GM21737 (cell line): ENCODE measurements around the gene SSBP3.
"Not testable (repeated sequence)": the region's sequence is repeated elsewhere in the genome, so short reads cannot be mapped to it uniquely, and the experiment has no call there.

Source experiments
- ATAC-seq: cut with Tn5 transposase; IDR thresholded peaks from one replicate; pipeline ENCODE4 v1.9.1; 2021; ENCODE audit warnings: mild to moderate bottlenecking, moderate library complexity; ENCODE audit not compliant: unreplicated experiment

SSBP3 gene

DNA sequence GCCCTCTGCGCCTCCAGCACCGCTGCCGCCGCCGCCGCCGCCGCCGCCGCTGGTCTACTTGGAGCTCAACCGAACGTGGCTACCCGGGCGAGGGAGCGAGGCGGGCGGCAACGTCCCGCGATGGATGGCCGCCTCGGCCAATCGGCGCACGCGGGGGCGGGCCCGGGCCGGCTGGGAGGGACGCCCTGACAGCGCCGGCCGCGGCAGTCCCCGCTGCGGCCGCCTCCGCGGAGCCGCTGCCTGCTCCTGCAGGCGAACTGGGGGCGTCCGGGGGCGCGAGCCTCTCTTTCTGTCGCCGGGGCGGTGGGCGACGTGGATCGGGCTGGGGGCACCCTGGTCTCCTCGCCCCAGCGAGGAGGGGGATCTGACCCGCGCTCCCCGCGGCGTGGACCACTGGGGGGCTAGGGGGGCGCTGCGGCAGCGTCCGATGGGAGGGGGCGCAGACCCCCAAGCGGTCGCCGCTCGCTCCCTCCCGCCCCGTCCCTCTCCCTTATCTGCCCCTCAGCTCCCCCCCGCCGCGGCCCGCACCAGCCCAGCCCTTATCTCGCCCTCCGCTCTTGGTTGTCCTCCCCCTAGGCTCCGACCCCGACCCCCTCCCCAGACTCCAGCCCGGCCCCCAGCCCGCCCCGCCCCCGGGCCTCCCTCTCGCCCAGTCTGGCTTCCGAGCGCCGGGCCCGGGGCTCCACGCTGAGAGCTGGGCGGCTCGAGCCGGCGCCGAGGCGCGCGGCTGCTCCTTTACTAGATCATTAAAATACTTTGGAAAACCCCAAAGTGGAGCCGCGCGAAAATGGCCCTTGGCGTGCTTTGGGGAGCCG is at the start of gene SSBP3:
TSS of gene SSBP3 (minus strand) at position 56 of the 815 bp plus-strand sequence.
- peak; percentile 78 for ATAC-seq

- no peak for ATAC-seq
Measured at GRCh38 chr1:54453509-54453908, 47.3 kb upstream of the SSBP3 start.

GRCh38 chr1:54453022-54453421 is 46.8 kb upstream of the SSBP3 start:
- ATAC-seq: no peak

GRCh38 chr1:54449431-54449830 is 43.2 kb upstream of the SSBP3 start:
- not testable (repeated sequence) for ATAC-seq

DNA sequence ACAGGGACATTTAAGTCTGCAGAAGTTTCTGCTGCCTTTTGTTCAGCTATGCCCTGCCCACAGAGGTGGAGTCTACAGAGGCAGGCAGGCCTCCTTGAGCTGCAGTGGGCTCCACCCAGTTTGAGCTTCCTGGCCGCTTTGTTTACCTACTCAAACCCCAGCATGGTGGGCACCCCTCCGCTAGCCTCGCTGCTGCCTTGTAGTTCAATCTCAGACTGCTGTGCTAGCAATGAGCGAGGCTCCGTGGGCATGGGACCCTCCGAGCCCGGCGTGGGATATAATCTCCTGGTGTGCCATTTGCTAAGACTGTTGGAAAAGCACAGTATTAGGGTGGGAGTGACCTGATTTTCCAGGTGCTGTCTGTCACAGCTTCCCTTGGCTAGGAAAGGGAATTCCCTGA is 42.6 kb upstream of the SSBP3 start:
- ATAC-seq: not testable (repeated sequence)

GRCh38 chr1:54447081-54447480 is 40.9 kb upstream of the SSBP3 start:
- not testable (repeated sequence) for ATAC-seq

DNA sequence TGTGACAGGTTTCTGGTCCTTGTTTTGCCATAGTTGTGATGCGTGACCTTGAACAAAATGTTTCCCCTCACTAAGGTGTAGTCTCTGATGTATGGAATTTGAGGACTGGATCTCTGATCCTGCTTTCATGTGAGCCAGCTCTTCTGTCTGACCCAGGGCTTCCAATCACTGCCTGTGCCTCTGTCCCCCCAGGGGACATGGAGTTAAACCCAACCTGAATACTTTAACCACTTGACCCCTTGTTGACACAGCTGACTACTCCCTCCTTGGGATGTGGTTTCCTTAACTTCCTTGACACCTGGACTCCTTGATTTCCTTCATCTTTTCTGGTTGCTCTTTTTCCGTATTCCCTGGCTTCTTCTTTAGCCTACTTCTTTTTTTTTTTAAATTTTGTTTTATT is 36.0 kb upstream of the SSBP3 start:
- no peak for ATAC-seq

DNA sequence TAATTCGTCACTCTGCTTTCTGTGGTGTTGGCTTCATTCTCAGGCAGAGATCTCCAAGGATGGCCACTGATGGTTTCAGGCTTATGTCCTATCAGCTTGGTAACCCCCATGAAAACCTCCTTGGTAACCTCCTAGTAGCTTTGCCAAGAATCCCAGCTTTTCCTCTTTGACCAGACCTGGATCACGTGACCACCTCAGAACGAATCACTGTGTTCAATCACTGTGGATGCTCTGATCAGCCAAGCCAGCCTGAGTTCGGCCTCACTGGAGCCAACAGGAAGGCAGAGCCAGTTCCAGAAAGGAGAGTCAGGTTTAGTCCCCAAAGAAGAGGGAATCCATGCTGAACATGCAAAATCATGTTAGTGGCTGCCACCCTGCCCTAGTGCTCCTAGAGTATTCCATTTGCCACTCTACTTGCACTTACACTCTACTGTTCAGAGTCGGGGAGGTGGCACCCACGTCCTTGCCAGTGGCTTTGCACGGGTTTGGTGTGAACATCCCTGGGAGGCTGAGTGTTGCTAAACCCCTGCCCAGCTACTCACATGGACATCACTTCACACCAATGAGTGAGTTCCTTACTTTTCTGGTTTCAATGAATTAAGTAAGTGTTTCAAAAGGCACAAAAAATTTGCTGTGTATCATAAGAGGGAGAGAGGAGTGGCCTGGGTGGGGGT is 33.5 kb upstream of the SSBP3 start:
- ATAC-seq: no peak

GRCh38 chr1:54437783-54438182 is 31.6 kb upstream of the SSBP3 start:
- ATAC-seq: no peak

DNA sequence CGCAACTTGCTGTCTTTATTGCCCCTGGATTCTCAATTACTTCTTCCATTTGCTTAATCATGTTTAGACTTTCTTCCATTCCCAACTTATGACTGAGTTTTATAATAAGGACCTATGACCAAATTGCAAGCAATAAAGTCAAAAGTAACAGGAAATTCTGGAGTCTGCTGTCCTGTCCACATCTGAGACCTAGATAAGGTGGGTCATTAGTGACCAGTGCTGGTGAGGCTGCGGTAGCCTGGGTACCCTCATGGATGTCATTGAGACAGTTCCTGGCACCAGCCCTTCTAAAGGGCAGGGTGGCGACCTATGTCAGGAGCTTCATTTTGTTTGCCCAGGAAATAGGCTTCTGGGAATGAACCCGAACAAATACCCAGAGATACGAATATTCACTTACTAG is 30.6 kb upstream of the SSBP3 start:
- ATAC-seq: no peak

DNA sequence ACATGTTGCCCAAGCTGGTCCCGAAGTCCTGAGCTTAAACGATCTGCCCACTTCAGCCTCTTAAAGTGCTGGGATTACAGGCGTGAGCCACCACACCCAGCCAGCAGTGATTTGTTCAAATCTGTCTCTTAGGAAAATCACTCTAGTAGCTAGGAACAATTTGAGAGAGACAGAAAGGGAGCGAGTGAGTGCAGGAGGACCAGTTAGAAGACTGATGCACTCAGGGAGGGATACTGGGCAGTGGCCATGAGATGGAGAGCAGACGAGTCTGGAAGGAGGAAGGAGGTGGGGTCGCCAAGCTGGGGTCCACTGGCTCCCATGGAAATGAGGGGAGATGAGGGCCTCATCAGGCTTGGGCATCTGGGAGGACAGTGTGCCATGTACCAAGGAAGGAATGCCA is 23.6 kb upstream of the SSBP3 start:
- ATAC-seq: no peak

DNA sequence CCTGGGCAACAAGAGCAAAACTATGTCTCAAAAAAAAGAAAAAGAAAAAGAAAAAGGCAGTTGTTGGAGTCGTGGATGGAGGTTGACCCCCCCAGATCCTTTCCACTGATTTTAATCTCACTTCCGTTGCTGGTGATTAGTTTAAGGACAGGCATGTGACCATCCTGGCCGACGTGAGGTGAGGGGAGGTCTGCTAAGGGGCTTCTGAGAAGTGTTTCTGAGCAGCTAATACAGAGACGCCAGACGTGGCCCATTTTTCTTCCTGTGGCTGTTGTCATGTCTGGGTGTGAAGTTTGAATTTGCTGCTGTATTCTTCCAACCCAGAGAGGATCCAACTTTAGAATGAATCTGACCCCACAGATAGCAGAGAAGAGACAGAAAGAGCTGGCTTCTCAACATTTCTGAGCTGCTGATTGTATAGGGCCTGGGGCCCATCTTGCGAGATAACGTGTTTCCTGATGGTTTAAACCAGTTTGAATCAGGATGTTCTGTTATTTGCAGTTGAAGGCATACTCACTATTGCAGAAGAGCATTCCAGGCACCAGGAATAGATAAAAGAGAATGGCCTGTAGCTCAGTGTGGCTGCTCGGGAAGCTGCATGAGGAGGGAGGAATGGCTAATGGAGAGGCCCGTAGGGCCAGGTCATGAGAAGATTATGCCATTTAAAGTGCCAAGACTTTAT is 22.8 kb upstream of the SSBP3 start:
- ATAC-seq: no peak

DNA sequence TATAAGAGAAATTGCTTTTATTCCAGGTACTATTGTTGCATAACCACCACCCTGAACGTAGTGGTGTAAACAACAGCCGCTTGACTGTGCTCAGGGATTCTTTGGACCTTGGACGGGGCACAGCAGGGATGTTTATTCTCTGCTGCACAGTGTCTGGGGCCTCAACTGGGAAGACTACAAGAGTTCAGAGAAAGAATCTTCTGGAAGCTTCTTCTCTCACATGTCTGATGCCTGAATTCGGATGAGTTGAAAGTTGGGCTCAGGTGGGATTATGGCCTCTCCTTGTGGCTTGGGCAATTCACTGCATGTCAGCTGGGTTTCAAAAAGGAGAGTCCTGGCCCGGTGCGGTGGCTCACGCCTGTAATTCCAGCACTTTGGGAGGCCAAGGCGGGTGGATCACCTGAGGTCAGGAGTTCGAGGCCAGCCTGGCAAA is 19.0 kb upstream of the SSBP3 start:
- no peak for ATAC-seq

GRCh38 chr1:54424398-54424797 is 18.2 kb upstream of the SSBP3 start:
- ATAC-seq: no peak

- no peak for ATAC-seq
Measured at GRCh38 chr1:54421101-54421504, 14.9 kb upstream of the SSBP3 start.

GRCh38 chr1:54418598-54418997 is 12.4 kb upstream of the SSBP3 start:
- not testable (repeated sequence) for ATAC-seq

- ATAC-seq: no peak
Measured at GRCh38 chr1:54417123-54417522, 10.9 kb upstream of the SSBP3 start.

DNA sequence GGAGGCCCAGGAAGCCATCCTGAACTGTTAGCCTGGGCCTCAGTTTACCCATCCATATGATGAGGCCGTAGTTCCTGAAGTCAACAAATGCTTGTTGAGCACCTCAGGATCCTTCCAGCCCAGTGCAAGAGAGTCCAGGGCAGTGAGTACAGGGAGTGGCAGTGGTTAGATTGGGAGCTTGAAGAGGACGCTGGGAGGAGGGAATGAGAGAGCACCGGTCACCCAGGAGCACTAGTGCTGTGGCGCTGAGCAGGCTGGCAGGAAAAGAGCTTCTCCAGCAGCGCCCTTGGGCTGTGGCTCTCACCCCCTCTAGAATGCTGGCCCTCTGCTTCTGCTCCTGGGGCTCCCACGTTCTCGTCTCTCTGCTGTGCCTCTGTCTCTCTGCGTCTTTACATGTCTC is 10.2 kb upstream of the SSBP3 start:
- ATAC-seq: no peak

DNA sequence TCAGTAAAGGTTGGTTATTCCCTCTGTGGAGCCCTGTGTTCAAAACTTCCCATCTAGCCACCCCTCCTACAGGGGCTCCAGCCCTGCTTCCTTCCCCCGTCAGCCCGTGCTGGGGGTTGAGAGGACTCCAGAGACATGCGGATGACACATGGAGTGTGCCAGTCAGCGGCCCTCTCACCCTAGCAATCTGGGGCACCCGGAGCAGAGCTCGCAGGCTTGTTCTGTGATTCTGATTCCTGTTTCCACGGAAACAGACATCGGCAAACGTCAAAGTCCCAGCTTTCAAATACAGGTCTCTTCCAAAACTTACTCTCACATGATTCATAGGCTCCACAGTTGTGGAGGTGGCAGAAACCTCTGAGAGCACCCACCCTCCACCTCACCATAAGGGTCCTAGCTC is 9.8 kb upstream of the SSBP3 start:
- ATAC-seq: no peak

- ATAC-seq: no peak
Measured at GRCh38 chr1:54415533-54415932, 9.3 kb upstream of the SSBP3 start.

DNA sequence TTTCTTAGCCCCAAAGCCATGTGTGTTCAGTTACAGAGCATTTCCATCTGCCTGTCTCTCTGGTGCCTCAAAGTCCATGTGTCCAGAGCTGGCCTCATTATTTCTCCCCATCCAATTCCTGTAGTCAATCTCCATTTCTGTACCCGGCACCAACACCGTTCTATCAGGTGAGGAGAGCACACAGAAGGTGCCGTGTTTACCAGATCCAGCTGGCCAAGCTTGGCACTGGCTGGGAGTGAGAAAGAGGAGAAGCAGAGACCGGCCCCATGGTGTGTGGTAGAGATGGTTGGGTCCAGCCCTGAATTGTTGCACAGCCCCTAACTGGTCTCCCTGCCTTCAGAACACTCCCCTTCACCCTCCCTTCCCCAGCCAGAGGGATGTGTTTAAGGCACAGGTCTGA is 7.5 kb upstream of the SSBP3 start:
- ATAC-seq: no peak

DNA sequence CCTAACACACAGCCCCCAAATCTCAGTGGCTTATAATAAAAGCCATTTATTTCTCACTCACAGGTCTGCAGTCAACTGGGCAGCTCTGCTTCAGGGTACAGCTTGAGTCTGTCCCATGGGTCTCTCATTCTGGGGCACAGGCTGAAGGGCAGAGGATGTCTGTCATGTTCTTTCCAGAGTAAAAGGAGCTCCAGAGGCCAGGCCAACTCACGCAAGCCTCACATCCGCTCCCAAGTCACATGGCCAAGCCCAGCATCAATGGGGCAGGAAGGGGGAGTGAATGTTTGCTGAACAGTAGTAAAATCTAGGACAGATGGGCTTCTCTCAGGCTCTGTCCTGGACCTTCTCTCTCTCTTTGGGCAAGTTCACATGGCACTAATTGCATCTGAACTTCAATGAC is 7.1 kb upstream of the SSBP3 start:
- ATAC-seq: no peak
